ENCODE results near the gene ESR1. TPM values are rescaled to one million over a fixed set of nuclear protein-coding genes. Genes with fewer than 3 reads are reported as not detected.

The ESR1 gene
- total RNA-seq, 1 experiment from 2014 or later: 4.1 TPM

DNA sequence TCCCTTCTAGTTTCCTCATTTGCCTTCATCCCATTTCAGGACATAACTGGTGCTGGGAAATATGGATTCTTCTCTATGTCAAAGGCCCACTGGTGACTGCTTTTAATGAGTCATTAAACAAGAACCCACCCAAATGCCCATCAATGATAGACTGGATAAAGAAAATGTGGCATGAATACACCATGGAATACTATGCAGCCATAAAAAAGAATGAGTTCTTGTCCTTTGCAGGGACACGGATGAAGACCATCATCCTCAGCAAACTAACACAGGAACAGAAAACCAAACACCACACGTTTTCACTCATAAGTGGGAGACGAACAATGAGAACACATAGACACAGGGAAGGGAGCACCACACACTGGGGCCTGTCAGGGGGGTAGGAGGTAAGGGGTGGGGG lies 310.7 kb downstream of the ESR1 start:
- no peak overlapping the region for H3K27ac ChIP-seq (ENCODE audit: low read length)

DNA sequence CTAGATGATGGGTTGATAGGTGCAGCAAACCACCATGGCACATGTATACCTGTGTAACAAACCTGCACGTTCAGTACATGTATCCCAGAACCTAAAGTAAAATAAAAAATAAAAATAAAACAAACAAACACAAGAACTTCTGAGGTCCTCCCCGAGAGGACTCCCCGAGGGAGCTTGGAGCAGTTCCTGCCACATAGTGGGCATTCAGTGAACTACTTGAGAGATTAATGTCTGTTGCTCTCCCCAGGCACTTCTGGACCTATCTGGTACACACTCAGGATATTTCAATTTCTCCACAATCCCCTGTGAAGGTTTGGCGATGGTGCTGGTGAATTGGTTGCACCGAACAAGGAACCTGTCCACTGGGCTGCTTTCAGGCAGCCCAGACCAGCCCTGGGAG lies 311.2 kb downstream of the ESR1 start:
- no peak overlapping the region for H2AFZ ChIP-seq (ENCODE audit: low read length)
- no peaks in the 10 kb centered on the region for H3K27me3 ChIP-seq (ENCODE audit: low read length)
- H4K20me1 ChIP-seq (ENCODE audit: insufficient read depth, low read depth, low read length): no peaks in the 10 kb centered on the region
- H3K9me3 ChIP-seq (ENCODE audit: low read length): no peaks in the 10 kb centered on the region
- no peak overlapping the region for H3K27ac ChIP-seq (ENCODE audit: low read length)
- H3K9me2 ChIP-seq (replicated peaks; ENCODE audit: insufficient read depth, low read length): no peaks in the 10 kb centered on the region
- no peak overlapping the region for H3K4me2 ChIP-seq (ENCODE audit: low read depth, low read length, poor library complexity, severe bottlenecking)
- H3K4me3 ChIP-seq (ENCODE audit: low read length): no peak overlapping the region
- H3K79me2 ChIP-seq (ENCODE audit: low read length): no peaks in the 10 kb centered on the region
- H3K4me1 ChIP-seq (ENCODE audit: low read length): peaks cover 14% of the 10 kb centered on the region
- no peak for DNase-seq
- H3K36me3 ChIP-seq (ENCODE audit: insufficient read depth, low read length): peaks cover 30% of the 10 kb centered on the region; the same call in 1 of the 2 replicates
- H3K9ac ChIP-seq (ENCODE audit: low read length): no peak overlapping the region

More for the DNA sequence above, 310.7 kb downstream of the ESR1 start:
- H3K4me1 ChIP-seq (ENCODE audit: low read length): peaks cover 14% of the 10 kb centered on the region
- DNase-seq: no peak
- H3K9ac ChIP-seq (ENCODE audit: low read length): no peak overlapping the region
- H3K4me3 ChIP-seq (ENCODE audit: low read length): no peak overlapping the region
- no peaks in the 10 kb centered on the region for H3K9me3 ChIP-seq (ENCODE audit: low read length)
- H3K9me2 ChIP-seq (replicated peaks; ENCODE audit: insufficient read depth, low read length): no peaks in the 10 kb centered on the region
- no peaks in the 10 kb centered on the region for H3K79me2 ChIP-seq (ENCODE audit: low read length)
- H3K36me3 ChIP-seq (ENCODE audit: insufficient read depth, low read length): peaks cover 26% of the 10 kb centered on the region; the same call in 1 of the 2 replicates
- H3K27me3 ChIP-seq (ENCODE audit: low read length): no peaks in the 10 kb centered on the region
- H4K20me1 ChIP-seq (ENCODE audit: insufficient read depth, low read depth, low read length): no peaks in the 10 kb centered on the region
- H2AFZ ChIP-seq (ENCODE audit: low read length): no peak overlapping the region
- no peak overlapping the region for H3K4me2 ChIP-seq (ENCODE audit: low read depth, low read length, poor library complexity, severe bottlenecking)

DNA sequence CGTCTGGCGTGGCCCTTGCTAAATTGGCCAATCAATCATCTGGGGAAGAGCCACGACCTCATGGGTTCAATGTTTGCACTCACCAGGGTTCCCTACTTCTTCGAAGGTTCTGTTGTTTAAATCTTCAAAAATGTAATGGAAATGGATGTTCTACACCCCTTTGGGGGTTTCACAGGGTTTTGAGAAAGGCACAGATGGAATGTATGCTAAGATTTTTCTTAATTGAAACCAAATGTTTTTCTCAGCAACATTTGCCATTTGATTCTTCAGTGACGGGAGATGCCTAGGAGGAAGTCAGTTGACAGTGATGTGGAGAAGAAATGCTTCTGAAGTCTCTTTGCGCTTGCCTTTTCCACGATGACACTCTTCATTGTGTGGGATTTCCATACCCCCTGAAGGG lies 312.3 kb downstream of the ESR1 start:
- no peak overlapping the region for H2AFZ ChIP-seq (ENCODE audit: low read length)
- DNase-seq: no peak
- no peak overlapping the region for H3K9ac ChIP-seq (ENCODE audit: low read length)
- no peak overlapping the region for H3K4me2 ChIP-seq (ENCODE audit: low read depth, low read length, poor library complexity, severe bottlenecking)
- peaks cover 14% of the 10 kb centered on the region for H3K4me1 ChIP-seq (ENCODE audit: low read length)
- no peaks in the 10 kb centered on the region for H4K20me1 ChIP-seq (ENCODE audit: insufficient read depth, low read depth, low read length)
- H3K36me3 ChIP-seq (ENCODE audit: insufficient read depth, low read length): peaks cover 32% of the 10 kb centered on the region; the same call in 1 of the 2 replicates
- no peaks in the 10 kb centered on the region for H3K27me3 ChIP-seq (ENCODE audit: low read length)
- H3K27ac ChIP-seq (ENCODE audit: low read length): no peak overlapping the region
- no peaks in the 10 kb centered on the region for H3K9me3 ChIP-seq (ENCODE audit: low read length)
- H3K9me2 ChIP-seq (replicated peaks; ENCODE audit: insufficient read depth, low read length): no peaks in the 10 kb centered on the region
- H3K79me2 ChIP-seq (ENCODE audit: low read length): no peaks in the 10 kb centered on the region
- H3K4me3 ChIP-seq (ENCODE audit: low read length): no peak overlapping the region

DNA sequence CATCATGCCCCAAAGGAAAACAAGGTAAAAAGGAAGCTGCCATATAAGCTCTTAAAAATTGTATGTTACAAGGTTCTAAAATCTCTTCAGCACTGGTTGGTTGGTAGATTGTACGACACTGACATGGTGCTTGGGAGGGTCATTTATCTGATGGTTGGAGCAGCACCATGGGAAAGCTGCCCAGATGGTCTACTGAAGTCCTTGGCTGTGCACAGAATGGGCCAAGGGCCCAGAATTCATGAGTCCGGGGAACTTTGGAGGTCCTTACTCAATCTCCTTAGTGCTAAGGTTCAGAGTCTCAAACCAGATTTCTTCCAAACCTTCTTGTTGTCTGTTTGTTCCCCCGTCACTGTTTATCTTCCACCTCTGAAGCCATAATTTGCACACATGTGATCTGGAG lies 314.4 kb downstream of the ESR1 start:
- no peaks in the 10 kb centered on the region for H3K4me1 ChIP-seq (ENCODE audit: low read length)
- H3K4me2 ChIP-seq (ENCODE audit: low read depth, low read length, poor library complexity, severe bottlenecking): no peak overlapping the region
- H2AFZ ChIP-seq (ENCODE audit: low read length): no peak overlapping the region
- no peak overlapping the region for H3K9ac ChIP-seq (ENCODE audit: low read length)
- no peak for DNase-seq
- H4K20me1 ChIP-seq (ENCODE audit: insufficient read depth, low read depth, low read length): no peaks in the 10 kb centered on the region
- no peaks in the 10 kb centered on the region for H3K27me3 ChIP-seq (ENCODE audit: low read length)
- no peaks in the 10 kb centered on the region for H3K9me2 ChIP-seq (replicated peaks; ENCODE audit: insufficient read depth, low read length)
- H3K27ac ChIP-seq (ENCODE audit: low read length): no peak overlapping the region
- H3K9me3 ChIP-seq (ENCODE audit: low read length): no peaks in the 10 kb centered on the region
- H3K36me3 ChIP-seq (ENCODE audit: insufficient read depth, low read length): peaks cover 32% of the 10 kb centered on the region; the same call in 1 of the 2 replicates
- H3K79me2 ChIP-seq (ENCODE audit: low read length): no peaks in the 10 kb centered on the region
- no peak overlapping the region for H3K4me3 ChIP-seq (ENCODE audit: low read length)

DNA sequence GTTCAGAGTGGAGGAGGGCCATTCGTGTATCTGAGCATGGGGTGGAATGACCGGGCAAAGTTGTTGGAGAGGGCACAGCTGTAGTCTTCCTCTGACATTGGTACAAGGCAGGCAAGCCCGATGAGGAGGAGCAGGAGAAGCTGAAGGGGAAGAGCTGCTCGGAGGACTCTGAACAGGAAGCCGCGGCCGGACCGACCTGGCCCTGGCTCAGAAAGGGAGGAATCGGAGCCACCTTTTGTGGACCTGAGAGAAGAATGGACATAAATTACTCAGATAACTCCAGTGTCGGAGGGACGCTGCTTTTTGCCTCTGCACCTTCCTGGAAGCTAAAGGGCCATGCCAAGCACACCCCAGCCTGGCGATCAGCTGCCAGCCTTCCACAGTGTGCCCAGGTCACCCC lies 315.0 kb downstream of the ESR1 start:
- H3K79me2 ChIP-seq (ENCODE audit: low read length): no peaks in the 10 kb centered on the region

DNA sequence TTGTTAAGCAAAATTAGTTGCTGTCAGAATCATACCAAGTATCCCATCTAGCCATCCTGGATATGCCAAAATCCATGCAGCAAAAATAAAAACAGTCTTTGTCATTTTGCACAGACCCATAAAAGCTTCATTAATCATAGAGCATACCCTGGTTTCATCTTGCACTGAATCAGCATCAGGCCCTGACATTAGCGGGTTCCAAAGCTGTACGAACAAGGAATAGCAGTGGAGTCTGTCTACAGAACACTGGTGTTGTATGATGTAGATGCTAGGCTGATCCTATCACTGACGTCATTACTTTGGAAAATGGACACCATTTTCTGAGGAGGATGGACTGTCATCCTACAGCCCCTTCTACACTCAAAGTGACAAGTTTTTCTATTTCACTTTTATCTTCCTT lies 315.6 kb downstream of the ESR1 start:
- Histone ChIP-seq H3K79me2 (ENCODE audit: low read length) (no peaks in the 10 kb centered on the region), H3K9me2 (replicated peaks; ENCODE audit: insufficient read depth, low read length) (no peaks in the 10 kb centered on the region), H3K27me3 (ENCODE audit: low read length) (no peaks in the 10 kb centered on the region), H3K9ac (ENCODE audit: low read length) (no peak overlapping the region), H3K4me2 (ENCODE audit: low read depth, low read length, poor library complexity, severe bottlenecking) (no peak overlapping the region), H3K4me1 (ENCODE audit: low read length) (no peaks in the 10 kb centered on the region), H3K4me3 (ENCODE audit: low read length) (no peak overlapping the region), H3K36me3 (ENCODE audit: insufficient read depth, low read length) (peaks cover 36% of the 10 kb centered on the region; the same call in 1 of the 2 replicates), H3K27ac (ENCODE audit: low read length) (no peak overlapping the region), H2AFZ (ENCODE audit: low read length) (no peak overlapping the region), H3K9me3 (ENCODE audit: low read length) (no peaks in the 10 kb centered on the region), H4K20me1 (ENCODE audit: insufficient read depth, low read depth, low read length) (no peaks in the 10 kb centered on the region)
- DNase-seq: no peak

More for the DNA sequence above, 315.0 kb downstream of the ESR1 start:
- no peak for DNase-seq
- Histone ChIP-seq H3K9ac (ENCODE audit: low read length) (no peak overlapping the region), H3K36me3 (ENCODE audit: insufficient read depth, low read length) (peaks cover 32% of the 10 kb centered on the region; the same call in 1 of the 2 replicates), H3K4me2 (ENCODE audit: low read depth, low read length, poor library complexity, severe bottlenecking) (no peak overlapping the region), H3K9me3 (ENCODE audit: low read length) (no peaks in the 10 kb centered on the region), H3K27me3 (ENCODE audit: low read length) (no peaks in the 10 kb centered on the region), H3K4me3 (ENCODE audit: low read length) (no peak overlapping the region), H3K4me1 (ENCODE audit: low read length) (no peaks in the 10 kb centered on the region), H4K20me1 (ENCODE audit: insufficient read depth, low read depth, low read length) (no peaks in the 10 kb centered on the region), H3K27ac (ENCODE audit: low read length) (no peak overlapping the region), H3K9me2 (replicated peaks; ENCODE audit: insufficient read depth, low read length) (no peaks in the 10 kb centered on the region), H2AFZ (ENCODE audit: low read length) (no peak overlapping the region)

DNA sequence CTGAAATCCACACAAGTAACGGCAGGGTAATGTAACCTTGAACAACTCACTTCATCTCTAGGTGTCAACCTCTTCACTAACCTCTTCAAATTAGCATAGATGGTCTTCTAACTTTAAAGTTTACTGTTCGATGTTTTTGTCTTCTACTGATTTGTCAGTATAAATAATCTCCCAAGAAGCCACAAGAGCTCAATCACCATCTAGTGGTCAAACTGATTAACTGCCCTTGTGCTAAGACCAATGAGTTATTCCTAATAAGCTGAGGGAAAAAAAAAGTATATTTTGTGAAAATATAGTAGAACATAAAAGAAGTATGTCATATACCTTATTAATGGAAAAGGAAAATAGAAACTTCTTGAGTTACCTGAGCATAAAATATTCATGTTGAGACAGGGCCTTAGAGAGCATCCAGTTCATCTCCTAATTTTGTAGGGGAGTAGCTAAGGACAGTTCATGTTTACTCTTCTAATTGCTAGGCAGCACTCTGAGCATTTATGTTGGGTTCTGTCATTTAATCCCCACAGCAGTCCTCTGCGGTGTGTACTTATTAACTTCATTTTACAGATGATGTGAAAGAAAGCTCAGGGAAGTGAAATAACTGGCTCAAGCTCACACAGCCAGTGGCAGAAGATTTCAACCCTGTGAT lies 317.1 kb downstream of the ESR1 start:
- no peaks in the 10 kb centered on the region for H3K9me3 ChIP-seq (ENCODE audit: low read length)
- no peak overlapping the region for H2AFZ ChIP-seq (ENCODE audit: low read length)
- H3K9ac ChIP-seq (ENCODE audit: low read length): no peak overlapping the region
- H3K4me1 ChIP-seq (ENCODE audit: low read length): no peaks in the 10 kb centered on the region
- H3K36me3 ChIP-seq (ENCODE audit: insufficient read depth, low read length): peaks cover 35% of the 10 kb centered on the region; the same call in 1 of the 2 replicates
- no peak overlapping the region for H3K4me2 ChIP-seq (ENCODE audit: low read depth, low read length, poor library complexity, severe bottlenecking)
- no peak overlapping the region for H3K27ac ChIP-seq (ENCODE audit: low read length)
- no peak overlapping the region for H3K4me3 ChIP-seq (ENCODE audit: low read length)
- H3K9me2 ChIP-seq (replicated peaks; ENCODE audit: insufficient read depth, low read length): no peaks in the 10 kb centered on the region
- no peaks in the 10 kb centered on the region for H3K79me2 ChIP-seq (ENCODE audit: low read length)
- H3K27me3 ChIP-seq (ENCODE audit: low read length): no peaks in the 10 kb centered on the region
- no peaks in the 10 kb centered on the region for H4K20me1 ChIP-seq (ENCODE audit: insufficient read depth, low read depth, low read length)
- DNase-seq: peak; percentile 80

DNA sequence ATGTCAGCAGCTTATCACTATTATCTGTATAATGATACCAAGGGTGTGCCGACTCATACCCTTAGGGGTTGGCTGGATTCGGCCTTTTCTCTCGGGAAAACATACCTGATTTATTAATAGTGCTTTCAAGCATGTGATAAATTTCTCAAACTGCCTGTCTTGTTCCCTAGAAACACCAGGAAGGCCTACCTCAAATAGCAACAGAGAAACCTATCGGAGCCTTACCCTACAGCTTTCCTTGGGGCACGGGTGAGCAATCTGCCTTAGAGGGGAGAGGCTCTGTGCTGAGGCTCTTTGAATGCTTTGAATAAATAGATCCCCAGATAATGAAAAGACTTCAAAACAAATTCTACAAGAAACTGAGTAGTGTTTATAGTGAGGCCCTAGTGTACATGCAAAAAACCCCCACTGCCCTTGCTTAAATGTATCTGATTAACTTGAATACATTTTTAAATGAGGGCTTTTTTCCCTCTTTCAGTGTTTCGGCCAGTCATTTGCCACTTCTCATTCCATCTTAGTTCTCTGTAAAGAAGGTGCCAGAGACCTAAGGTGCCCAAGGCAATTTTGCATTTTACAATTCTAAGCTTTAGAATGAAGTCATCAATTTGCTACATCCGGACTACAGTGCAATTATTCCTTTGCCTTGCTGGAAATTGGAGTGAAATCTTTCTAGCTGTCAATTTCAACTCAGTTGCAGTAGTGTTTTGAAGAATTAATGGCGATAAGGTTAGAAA lies 320.1 kb downstream of the ESR1 start:
- H3K9ac ChIP-seq (ENCODE audit: low read length): no peak overlapping the region
- H4K20me1 ChIP-seq (ENCODE audit: insufficient read depth, low read depth, low read length): no peaks in the 10 kb centered on the region
- H3K79me2 ChIP-seq (ENCODE audit: low read length): no peaks in the 10 kb centered on the region
- no peak for DNase-seq
- H3K4me1 ChIP-seq (ENCODE audit: low read length): no peaks in the 10 kb centered on the region
- H3K27me3 ChIP-seq (ENCODE audit: low read length): no peaks in the 10 kb centered on the region
- no peak overlapping the region for H3K4me3 ChIP-seq (ENCODE audit: low read length)
- H3K9me3 ChIP-seq (ENCODE audit: low read length): no peaks in the 10 kb centered on the region
- no peak overlapping the region for H2AFZ ChIP-seq (ENCODE audit: low read length)
- no peak overlapping the region for H3K27ac ChIP-seq (ENCODE audit: low read length)
- H3K4me2 ChIP-seq (ENCODE audit: low read depth, low read length, poor library complexity, severe bottlenecking): no peak overlapping the region
- H3K36me3 ChIP-seq (ENCODE audit: insufficient read depth, low read length): peaks cover 33% of the 10 kb centered on the region; the same call in 1 of the 2 replicates
- no peaks in the 10 kb centered on the region for H3K9me2 ChIP-seq (replicated peaks; ENCODE audit: insufficient read depth, low read length)

All from Karpas-422 (cell line).